Esophagus muscularis mucosa (tissue), 4 donors: ENCODE data around the gene FGD2. TPM values are rescaled to one million over a fixed set of nuclear protein-coding genes. Genes with fewer than 3 reads are reported as not detected.

Experiments used
- DNase-seq: peaks from one replicate; pipeline ENCODE4 v3.0.0-alpha.2; 2017; ENCODE audit errors: extremely low spot score
- H3K27ac ChIP-seq, 4 donors: fragments of 200-600 bp; sonication (generic); replicated peaks in 1 of 4; 1 replicate in 3 of 4; 2 replicates in 1 of 4; pipeline ENCODE4 v1.5.1; 2016 to 2019; ENCODE audit warnings: mild to moderate bottlenecking in 1 of 4
- H3K27me3 ChIP-seq, 4 donors: fragments of 200-600 bp; sonication (generic); one replicate each; pipeline versions ENCODE4 v1.5.1 to v1.6.0; 2016 to 2019
- H3K36me3 ChIP-seq, 4 donors: fragments of 200-600 bp; sonication (generic); one replicate each; pipeline ENCODE4 v1.5.1; 2016 to 2019
- H3K4me1 ChIP-seq, 4 donors: fragments of 200-600 bp; sonication (generic); one replicate each; pipeline ENCODE4 v1.5.1; 2016 to 2019
- H3K4me3 ChIP-seq, 4 donors: fragments of 200-600 bp; sonication (generic); 1 replicate in 2 of 4; 2 replicates in 2 of 4; pipeline ENCODE4 v1.5.1; 2016 to 2019; ENCODE audit warnings: mild to moderate bottlenecking in 4 of 4, moderate library complexity in 1 of 4
- H3K9me3 ChIP-seq, 4 donors: fragments of 200-600 bp; sonication (generic); 1 replicate in 3 of 4; 2 replicates in 1 of 4; pipeline ENCODE4 v1.5.1; 2016 to 2019
- EP300 ChIP-seq: sonication (generic); formaldehyde crosslinking; IDR thresholded peaks from one replicate; pipeline ENCODE4 v1.6.1; 2017; ENCODE audit warnings: antibody characterized with exemption
- POLR2A ChIP-seq: fragments of 450-650 bp; IDR thresholded peaks from one replicate; pipeline ENCODE4 v1.6.1; 2017; ENCODE audit warnings: antibody characterized with exemption, moderate library complexity, mild to moderate bottlenecking, low read depth
- POLR2AphosphoS5 ChIP-seq, 2 donors: sonication (generic); formaldehyde crosslinking; IDR thresholded peaks; one replicate each; pipeline ENCODE4 v1.6.1; 2017; ENCODE audit warnings: antibody characterized with exemption in 2 of 2
- WGBS: methylation state at CpG from one replicate; pipeline ENCODE4 v1.1.5; 2018; 5-methylcytosine and 5-hydroxymethylcytosine counted together
- intact Hi-C: fragments of 100-400 bp; cut with DNase I; formaldehyde crosslinking; loops from one replicate; pipeline ENCODE4 v1.15.1; 2023
- total RNA-seq, 4 donors: library from RNA; depleted of rRNA; stranded (reverse); fragments of >200 nt; gene quantifications; one replicate each; pipeline versions ENCODE4 v1.1.0 to v1.2.1, GENCODE V29; 2016
- TF ChIP-seq, protein P1 (sequence below), 3 experiments: fragments of 200-600 bp in 2 of 3; fragments of 450-650 bp in 1 of 3; sonication (generic) in 2 of 3; IDR thresholded peaks; one replicate each; pipeline ENCODE4 v1.5.1; 2017 to 2019; ENCODE audit warnings: antibody characterized with exemption in 3 of 3, mild to moderate bottlenecking in 2 of 3, moderate library complexity in 1 of 3

FGD2 gene
- total RNA-seq, 4 donors from 2014 or later: 13.9 to 23.1 (median 19.3) TPM

DNA sequence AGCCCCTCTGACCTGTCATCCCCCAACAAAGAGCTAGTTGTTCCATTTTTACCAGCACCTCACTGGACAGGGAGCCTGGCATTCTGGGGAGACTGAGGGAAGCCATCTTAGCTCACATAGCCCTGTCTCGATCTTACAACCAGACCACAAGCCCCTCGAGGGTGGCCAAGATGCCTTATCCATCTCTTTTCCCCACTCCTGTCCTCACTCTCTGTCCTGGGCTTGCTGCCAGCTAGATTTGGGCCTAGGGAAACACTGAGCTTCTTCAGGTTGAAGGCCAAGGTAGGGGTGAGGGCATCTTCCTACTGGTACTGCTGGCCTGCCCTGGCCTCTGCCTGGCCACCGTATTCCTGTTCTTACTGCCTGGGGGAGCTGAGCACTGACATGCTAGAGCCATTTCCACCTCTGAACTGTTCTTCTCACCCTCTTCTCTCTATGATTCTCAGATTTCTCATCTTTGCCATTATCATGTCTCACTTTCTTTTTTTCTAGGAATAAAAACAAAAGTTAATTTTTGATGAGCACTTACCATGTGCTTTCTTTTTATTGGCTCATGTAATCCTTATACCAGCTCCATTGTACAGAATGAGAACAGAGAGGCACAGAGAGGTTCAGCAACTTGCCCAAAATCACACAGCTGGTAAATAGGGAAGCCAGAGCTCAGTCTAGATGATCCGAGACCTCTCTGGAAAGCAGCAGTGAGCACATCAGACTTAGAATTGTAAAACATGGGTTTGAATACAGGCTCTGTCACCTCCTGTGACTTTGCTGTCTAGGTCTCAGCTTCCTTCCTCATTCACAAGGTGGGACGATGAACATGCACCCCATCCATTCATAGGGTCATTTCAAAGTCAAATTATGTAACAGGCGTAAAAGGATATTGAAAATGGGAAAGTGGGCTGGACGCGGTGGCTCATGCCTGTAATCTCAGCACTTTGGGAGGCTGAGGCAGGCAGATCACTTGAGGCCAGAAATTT is 28.7 kb downstream of the FGD2 start:
- peaks cover 0 to 13% (median 11%) of the 10 kb centered on the region in 4 donors for H3K4me1 ChIP-seq
- DNase-seq: no peak
- H3K27me3 ChIP-seq: no peaks in the 10 kb centered on the region
- intact Hi-C loops: no loop called here
- no peak overlapping the region for H3K27ac ChIP-seq
- peaks cover 0 to 6% (median 1%) of the 10 kb centered on the region in 4 donors for H3K9me3 ChIP-seq
- no peak overlapping the region for H3K4me3 ChIP-seq
- H3K36me3 ChIP-seq: no peaks in the 10 kb centered on the region
- TF ChIP-seq POLR2A: no peak
- TF ChIP-seq, protein P1, sequence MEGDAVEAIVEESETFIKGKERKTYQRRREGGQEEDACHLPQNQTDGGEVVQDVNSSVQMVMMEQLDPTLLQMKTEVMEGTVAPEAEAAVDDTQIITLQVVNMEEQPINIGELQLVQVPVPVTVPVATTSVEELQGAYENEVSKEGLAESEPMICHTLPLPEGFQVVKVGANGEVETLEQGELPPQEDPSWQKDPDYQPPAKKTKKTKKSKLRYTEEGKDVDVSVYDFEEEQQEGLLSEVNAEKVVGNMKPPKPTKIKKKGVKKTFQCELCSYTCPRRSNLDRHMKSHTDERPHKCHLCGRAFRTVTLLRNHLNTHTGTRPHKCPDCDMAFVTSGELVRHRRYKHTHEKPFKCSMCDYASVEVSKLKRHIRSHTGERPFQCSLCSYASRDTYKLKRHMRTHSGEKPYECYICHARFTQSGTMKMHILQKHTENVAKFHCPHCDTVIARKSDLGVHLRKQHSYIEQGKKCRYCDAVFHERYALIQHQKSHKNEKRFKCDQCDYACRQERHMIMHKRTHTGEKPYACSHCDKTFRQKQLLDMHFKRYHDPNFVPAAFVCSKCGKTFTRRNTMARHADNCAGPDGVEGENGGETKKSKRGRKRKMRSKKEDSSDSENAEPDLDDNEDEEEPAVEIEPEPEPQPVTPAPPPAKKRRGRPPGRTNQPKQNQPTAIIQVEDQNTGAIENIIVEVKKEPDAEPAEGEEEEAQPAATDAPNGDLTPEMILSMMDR (IDR thresholded peaks at IDR 0.05): no peak
- WGBS: 77% methylated on average over 8 of the region's 8 CpGs

DNA sequence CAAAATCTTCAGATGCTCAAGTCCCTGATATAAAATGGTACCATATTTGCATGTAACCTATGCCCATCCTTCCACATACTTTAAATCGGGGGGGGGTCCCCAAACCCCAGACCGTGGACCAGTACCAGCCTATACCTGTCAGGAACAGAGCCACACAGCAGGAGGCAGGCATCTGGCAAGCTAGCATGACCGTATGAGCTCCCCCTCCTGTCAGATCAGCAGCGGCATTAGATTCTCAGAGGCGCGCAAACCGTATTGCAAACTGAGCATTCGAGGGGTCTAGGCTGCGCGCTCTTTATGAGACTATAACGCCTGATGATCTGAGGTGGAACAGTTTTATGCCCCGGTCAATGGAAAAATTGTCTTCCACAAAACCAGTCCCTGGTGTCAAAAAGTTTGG is 30.7 kb downstream of the FGD2 start:
- Histone ChIP-seq H3K36me3 (no peaks in the 10 kb centered on the region), H3K4me1 (peaks cover 0 to 10% (median 8%) of the 10 kb centered on the region in 4 donors), H3K4me3 (no peak overlapping the region), H3K27ac (no peak overlapping the region), H3K9me3 (no peaks in the 10 kb centered on the region), H3K27me3 (no peaks in the 10 kb centered on the region)
- 74% methylated on average over 12 of the region's 12 CpGs for WGBS
- no peak for DNase-seq
- TF ChIP-seq, protein P1 (IDR thresholded peaks at IDR 0.05): no peak
- TF ChIP-seq POLR2A (no peak), POLR2AphosphoS5 (IDR thresholded peaks at IDR 0.05) (no peak), EP300 (no peak)
- intact Hi-C loops: no loop called here

DNA sequence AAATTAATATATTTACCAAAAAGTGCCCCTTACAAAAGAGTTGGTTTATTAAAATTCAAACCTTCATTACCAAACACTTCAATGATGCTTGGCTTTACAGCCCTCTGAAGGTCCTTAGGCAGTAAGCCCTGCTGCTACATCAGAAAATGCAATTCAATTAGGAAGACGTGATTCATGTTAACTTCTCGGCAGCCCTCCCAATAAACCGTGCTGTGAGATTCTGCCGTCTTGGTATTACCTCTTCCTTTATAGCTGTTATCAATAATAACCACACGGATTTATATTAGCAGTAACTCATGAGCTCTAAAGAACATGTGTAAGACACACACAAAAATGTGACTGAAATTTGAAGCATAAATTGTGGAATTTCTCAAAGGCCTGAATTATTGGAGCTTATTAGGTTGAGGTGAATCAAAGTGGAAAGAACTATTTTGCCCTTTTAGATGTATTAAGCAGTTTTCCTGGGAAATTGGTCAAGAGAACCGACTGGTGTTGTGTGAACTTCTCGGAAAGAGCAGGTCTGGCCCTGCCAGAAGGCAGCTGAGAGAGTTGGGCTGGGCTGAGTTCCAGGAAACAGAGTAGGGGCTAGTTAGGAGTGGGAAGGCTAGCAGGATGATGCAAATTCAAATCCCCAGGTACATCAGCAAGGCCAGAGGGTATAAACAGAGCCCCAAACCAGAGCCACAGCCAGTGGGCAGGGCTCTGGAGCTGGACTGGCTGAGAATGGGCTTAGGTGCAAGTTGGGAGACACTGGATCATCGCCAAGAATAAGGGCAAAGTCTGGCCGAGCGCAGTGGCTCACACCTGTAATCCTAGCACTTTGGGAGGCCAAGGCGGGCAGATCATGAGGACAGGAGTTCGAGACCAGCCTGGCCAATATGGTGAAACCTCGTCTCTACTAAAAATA is 33.1 kb downstream of the FGD2 start:
- DNase-seq: no peak
- Histone ChIP-seq H3K36me3 (no peaks in the 10 kb centered on the region), H3K27me3 (no peaks in the 10 kb centered on the region), H3K27ac (peak overlapping the region in 2 of 4 donors; percentile 25 to 47), H3K9me3 (no peaks in the 10 kb centered on the region), H3K4me1 (peaks cover 0 to 10% (median 8%) of the 10 kb centered on the region in 4 donors), H3K4me3 (no peak overlapping the region)
- TF ChIP-seq EP300 (peak; percentile 67), POLR2AphosphoS5 (IDR thresholded peaks at IDR 0.05) (peak; percentile 8 to 15), POLR2A (no peak)
- TF ChIP-seq, protein P1 (IDR thresholded peaks at IDR 0.05): no peak
- intact Hi-C loops: no loop called here
- 54% methylated on average over 10 of the region's 13 CpGs for WGBS

GRCh38 chr6:37039958-37040357 is 34.5 kb downstream of the FGD2 start:
- H3K27me3 ChIP-seq: no peaks in the 10 kb centered on the region
- WGBS: 86% methylated on average over 4 of the region's 4 CpGs
- H3K36me3 ChIP-seq: no peaks in the 10 kb centered on the region
- H3K27ac ChIP-seq: no peak overlapping the region
- H3K4me3 ChIP-seq: no peak overlapping the region
- H3K4me1 ChIP-seq: peaks cover 0 to 10% (median 8%) of the 10 kb centered on the region in 4 donors
- TF ChIP-seq EP300: no peak
- TF ChIP-seq POLR2AphosphoS5 (IDR thresholded peaks at IDR 0.05): no peak
- no peak for TF ChIP-seq POLR2A
- TF ChIP-seq, protein P1 (IDR thresholded peaks at IDR 0.05): no peak
- intact Hi-C loops: no loop called here
- DNase-seq: no peak
- H3K9me3 ChIP-seq: no peaks in the 10 kb centered on the region
